Activated B cell treated with CpG ODN at 0.5 μM for 24 hours (primary cell): ENCODE measurements around the gene GIT2. TPM values are rescaled to one million over a fixed set of nuclear protein-coding genes. Genes with fewer than 3 reads are reported as not detected.

Experiments used
- ATAC-seq: fragments of 200-7000 bp; cut with Tn5 transposase; one replicate; pipeline ENCODE4 v1.10.0; 2021; ENCODE audit warnings: low read depth, mild to moderate bottlenecking, moderate library complexity
- CTCF ChIA-PET: fragments of 350-600 bp; sonication (Branson Sonifier 250); formaldehyde crosslinking; loops from one replicate; lab custom pipeline; 2021; ENCODE audit warnings: antibody characterized with exemption; lab: Charles Lee
- POLR2A ChIA-PET: fragments of 350-600 bp; sonication (Branson Sonifier 250); formaldehyde crosslinking; loops from one replicate; lab custom pipeline; 2021; ENCODE audit warnings: antibody characterized with exemption; lab: Charles Lee
- DNase-seq: peaks from one replicate; pipeline ENCODE4 v3.0.0; 2022
- H3K27ac Mint-ChIP-seq: one replicate; pipeline ENCODE4 v1.8.0; 2020; ENCODE audit warnings: mixed read lengths
- H3K27me3 Mint-ChIP-seq: one replicate; pipeline ENCODE4 v1.8.0; 2021; ENCODE audit warnings: mixed read lengths
- H3K36me3 Mint-ChIP-seq: one replicate; pipeline ENCODE4 v1.8.0; 2021; ENCODE audit warnings: low read depth, mixed read lengths
- H3K4me1 Mint-ChIP-seq: one replicate; pipeline ENCODE4 v1.8.0; 2021; ENCODE audit warnings: mixed read lengths
- H3K4me3 Mint-ChIP-seq: one replicate; pipeline ENCODE4 v1.8.0; 2020; ENCODE audit warnings: mild to moderate bottlenecking, mixed read lengths
- H3K9me3 Mint-ChIP-seq: one replicate; pipeline ENCODE4 v1.8.0; 2020; ENCODE audit warnings: mixed read lengths
- CTCF ChIP-seq: fragments of 200-600 bp; IDR thresholded peaks from one replicate; pipeline ENCODE4 v1.8.0; 2022; ENCODE audit warnings: antibody characterized with exemption, mild to moderate bottlenecking
- intact Hi-C: fragments of 100-400 bp; cut with micrococcal nuclease; formaldehyde crosslinking; loops from one replicate; pipeline ENCODE4 v1.15.1; 2024
- total RNA-seq: library from RNA; stranded (reverse); gene quantifications from 2 replicates; pipeline ENCODE4 v1.2.3, GENCODE V29; 2022

Gene GIT2
- total RNA-seq, 1 donor from 2014 or later: 107 TPM

- H3K27me3 Mint-ChIP-seq: no peaks in the 10 kb centered on the region
Observed at GRCh38 chr12:110035534-110036104, 39.5 kb upstream of the GIT2 start.

GRCh38 chr12:110033888-110034287 lies 37.7 kb upstream of the GIT2 start:
- Mint-ChIP-seq H3K9me3 (no peaks in the 10 kb centered on the region), H3K4me3 (no peak overlapping the region), H3K4me1 (peaks cover 8% of the 10 kb centered on the region), H3K27me3 (no peaks in the 10 kb centered on the region), H3K27ac (no peak overlapping the region), H3K36me3 (peaks cover 85% of the 10 kb centered on the region)
- ChIA-PET POLR2A (no interaction called here), CTCF (no interaction called here)
- no peak for TF ChIP-seq CTCF
- DNase-seq: no peak
- no peak for ATAC-seq
- intact Hi-C loops: no loop called here

More at GRCh38 chr12:110035534-110036104, 39.5 kb upstream of the GIT2 start:
- intact Hi-C loops: no loop called here
- Mint-ChIP-seq H3K4me3 (no peak overlapping the region), H3K36me3 (peaks cover 86% of the 10 kb centered on the region), H3K27ac (no peak overlapping the region), H3K9me3 (no peaks in the 10 kb centered on the region), H3K4me1 (peaks cover 21% of the 10 kb centered on the region)
- ChIA-PET POLR2A (no interaction called here), CTCF (interaction anchor here (1.0 to 1.1 kb wide), 2 partner anchors 11 to 15 kb away, joined by 3 read pairs; no protein-coding TSS in a partner anchor)
- ATAC-seq: no peak
- no peak for TF ChIP-seq CTCF
- DNase-seq: no peak

GRCh38 chr12:110029290-110029815 lies 33.2 kb upstream of the GIT2 start:
- ATAC-seq (no peak), DNase-seq (no peak)
- no peak for TF ChIP-seq CTCF
- no peaks in the 10 kb centered on the region for H3K27me3 Mint-ChIP-seq
- intact Hi-C loops: no loop called here
- ChIA-PET POLR2A (no interaction called here), CTCF (interaction anchor here (1.1 kb wide), 1 partner anchor 31 kb away, joined by 3 read pairs; no protein-coding TSS in a partner anchor)
- H3K36me3 Mint-ChIP-seq: peaks cover 79% of the 10 kb centered on the region
- peaks cover 4% of the 10 kb centered on the region for H3K4me1 Mint-ChIP-seq
- H3K4me3 Mint-ChIP-seq: no peak overlapping the region
- H3K27ac Mint-ChIP-seq: no peak overlapping the region
- no peaks in the 10 kb centered on the region for H3K9me3 Mint-ChIP-seq

GRCh38 chr12:110028323-110028722 lies 32.2 kb upstream of the GIT2 start:
- DNase-seq (no peak), ATAC-seq (no peak)
- peaks cover 79% of the 10 kb centered on the region for H3K36me3 Mint-ChIP-seq
- peaks cover 13% of the 10 kb centered on the region for H3K4me1 Mint-ChIP-seq
- H3K27ac Mint-ChIP-seq: no peak overlapping the region
- H3K9me3 Mint-ChIP-seq: no peaks in the 10 kb centered on the region
- H3K27me3 Mint-ChIP-seq: no peaks in the 10 kb centered on the region
- CTCF ChIA-PET: no interaction called here
- intact Hi-C loops: no loop called here
- no peak overlapping the region for H3K4me3 Mint-ChIP-seq
- no peak for TF ChIP-seq CTCF
- POLR2A ChIA-PET: no interaction called here

- DNase-seq (no peak), ATAC-seq (no peak)
- Mint-ChIP-seq H3K9me3 (no peaks in the 10 kb centered on the region), H3K27ac (peak overlapping the region; percentile 43), H3K4me3 (no peak overlapping the region), H3K4me1 (peaks cover 14% of the 10 kb centered on the region), H3K27me3 (no peaks in the 10 kb centered on the region), H3K36me3 (peaks cover 87% of the 10 kb centered on the region)
- POLR2A ChIA-PET: interaction anchor here (0.8 kb wide), 1 partner anchor 26 kb away, joined by 3 read pairs; no protein-coding TSS in a partner anchor
- TF ChIP-seq CTCF: no peak
- CTCF ChIA-PET: interaction anchor here (0.9 kb wide), 1 partner anchor 12 kb away, joined by 3 read pairs; no protein-coding TSS in a partner anchor
- intact Hi-C loops: no loop called here
Observed at GRCh38 chr12:110024051-110024450, 27.9 kb upstream of the GIT2 start.
